Kidney (tissue), 14 donors: ENCODE measurements around the gene RSPO1. TPM values are rescaled to one million over a fixed set of nuclear protein-coding genes. Genes with fewer than 3 reads are reported as not detected.

Experiments used
- DNase-seq, 5 donors: peaks; one replicate each; pipeline ENCODE4 v3.0.0-alpha.2; 2013 to 2020
- FAIRE-seq: peaks from 2 replicates; lab custom pipeline; 2012; peaks lifted over from hg19 to GRCh38; lab: Jason Lieb, UNC
- H3K27ac ChIP-seq, 2 donors: one replicate each; pipeline ENCODE4 v1.7.0; 2013; ENCODE audit warnings: low read depth in 2 of 2, low read length in 2 of 2, inconsistent platforms in 1 of 2
- H3K27me3 ChIP-seq: one replicate; pipeline ENCODE4 v1.7.1; 2013; ENCODE audit warnings: low read length, inconsistent platforms; ENCODE audit not compliant: control insufficient read depth, insufficient read depth
- H3K36me3 ChIP-seq, 3 donors: one replicate each; pipeline versions ENCODE4 v1.7.0 to v1.7.1; 2013; ENCODE audit warnings: low read length in 3 of 3, control low read depth in 1 of 3, inconsistent platforms in 1 of 3; ENCODE audit not compliant: insufficient read depth in 3 of 3, control insufficient read depth in 2 of 3
- H3K4me1 ChIP-seq, 3 donors: one replicate each; pipeline versions ENCODE4 v1.7.0 to v1.7.1; 2013; ENCODE audit warnings: low read length in 3 of 3, inconsistent platforms in 1 of 3, low read depth in 1 of 3; ENCODE audit not compliant: control insufficient read depth in 2 of 3, insufficient read depth in 2 of 3
- H3K4me3 ChIP-seq, 3 donors: one replicate each; pipeline versions ENCODE4 v1.7.0 to v1.8.1; 2013; ENCODE audit warnings: low read length in 3 of 3, control low read depth in 1 of 3, inconsistent platforms in 1 of 3
- H3K9ac ChIP-seq, 3 donors: one replicate each; pipeline versions ENCODE4 v1.7.0 to v1.7.1; 2013; ENCODE audit warnings: low read length in 3 of 3, control low read depth in 1 of 3, inconsistent platforms in 1 of 3
- H3K9me3 ChIP-seq, 3 donors: one replicate each; pipeline versions ENCODE4 v1.7.0 to v1.7.1; 2013; ENCODE audit warnings: low read length in 3 of 3, control low read depth in 1 of 3, inconsistent platforms in 1 of 3; ENCODE audit not compliant: control insufficient read depth in 2 of 3, insufficient read depth in 1 of 3
- CTCF ChIP-seq: IDR thresholded peaks from 3 replicates; pipeline ENCODE4 v1.5.1; 2012; ENCODE audit warnings: mild to moderate bottlenecking, moderate library complexity, borderline replicate concordance; ENCODE audit not compliant: insufficient read depth; ENCODE audit errors: extremely low read depth
- intact Hi-C: fragments of 100-400 bp; cut with DNase I; formaldehyde crosslinking; loops from one replicate; pipeline ENCODE4 v1.11.1; 2022
- polyA plus RNA-seq: library from polyadenylated mRNA; stranded (reverse); fragments of 350-450 nt; fragmentation: Illumina TruSeq; extraction: RNeasy Lipid Tissue Mini Kit (QIAGEN cat#74804); gene quantifications from one replicate; pipeline ENCODE4 v1.2.3, GENCODE V29; 2014; ENCODE audit warnings: low read depth, low replicate concordance; ENCODE audit not compliant: insufficient read depth
- total RNA-seq: library from RNA; stranded (reverse); fragmentation: NEBNext Ultra II Directional; extraction: Animal tissue kit (Norgen Biotek cat#: 25700); gene quantifications from one replicate; pipeline ENCODE4 v1.2.1, GENCODE V29; 2021
- donor health status: control.
- donor health status: control.
- donor health status: control.
- donor health status: control.
- donor health status: control.
- donor health status: DM: yes; HTN: yes; CAD: no.
- donor health status: Normal renal cell carcinoma (clear cell type).

Gene RSPO1
- total and polyA plus RNA-seq, 2 donors from 2014 or later, result 0.19 to 0.26 TPM

DNA sequence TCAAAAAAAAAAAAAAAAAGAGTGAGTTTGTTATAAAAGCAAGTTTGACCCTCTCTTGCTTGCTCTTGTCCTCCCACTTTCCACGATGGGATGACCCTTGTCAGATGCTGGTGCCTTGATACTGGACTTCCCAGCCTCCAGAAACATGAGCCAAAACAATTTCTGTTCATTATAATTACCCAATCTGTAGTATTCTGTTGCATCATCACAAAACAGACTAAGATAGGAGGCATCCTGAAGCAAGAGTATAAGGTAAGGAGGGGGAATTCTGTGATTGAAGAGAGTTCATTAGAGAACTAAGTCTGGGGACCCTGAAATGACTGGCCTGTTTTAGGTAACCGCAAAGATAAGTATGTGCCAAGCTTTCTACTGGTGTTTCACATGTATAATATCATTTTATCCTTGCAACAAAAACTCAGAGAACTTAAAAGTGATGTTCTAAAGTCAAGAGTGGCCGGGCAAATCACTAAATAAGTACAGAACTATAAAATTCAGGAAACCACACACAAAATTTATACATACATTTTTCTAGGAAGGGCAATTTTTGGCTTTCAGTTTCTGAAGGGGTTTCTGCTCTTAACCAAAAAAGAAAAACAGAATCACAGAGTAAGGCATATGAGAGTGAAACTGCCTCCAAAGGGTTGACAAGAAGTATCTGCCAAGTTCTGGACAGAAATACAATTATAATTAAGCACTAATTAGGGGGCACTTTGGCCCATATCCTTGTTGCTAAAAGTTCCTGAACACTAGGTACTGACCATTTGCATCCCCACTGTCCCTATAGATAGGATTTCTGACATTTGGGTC, 64.0 kb downstream of the RSPO1 start:
- DNase-seq, result no peak
- Histone ChIP-seq H3K36me3 (peaks cover 17 to 69% (median 64%) of the 10 kb centered on the region in 3 donors), H3K9me3 (no peaks in the 10 kb centered on the region), H3K9ac (no peak overlapping the region), H3K27ac (no peak overlapping the region), H3K4me1 (no peaks in the 10 kb centered on the region), H3K4me3 (no peak overlapping the region), H3K27me3 (no peaks in the 10 kb centered on the region)
- no peak for FAIRE-seq
- TF ChIP-seq CTCF, result no peak
- intact Hi-C loops, result no loop called here

DNA sequence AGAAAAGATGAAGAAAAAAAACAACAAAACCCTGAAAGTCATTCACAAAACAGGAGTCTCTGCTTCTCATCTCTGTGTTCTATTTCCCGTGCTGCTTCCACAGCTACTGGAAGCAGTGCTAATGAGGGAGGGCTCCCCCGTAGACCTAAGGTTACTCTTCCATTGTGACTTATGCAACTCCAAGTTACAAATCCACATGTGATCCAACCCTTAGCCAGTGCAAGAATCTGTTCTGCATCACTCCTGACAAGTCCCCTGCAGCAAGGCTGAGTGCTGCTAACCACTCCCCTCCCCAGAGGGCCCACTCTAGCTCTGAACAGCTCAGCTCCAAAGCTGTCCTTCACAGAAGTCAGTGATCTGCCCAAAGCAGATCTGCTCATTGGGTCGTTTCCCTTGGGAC, 67.7 kb downstream of the RSPO1 start:
- FAIRE-seq (no peak), DNase-seq (no peak)
- TF ChIP-seq CTCF, result no peak
- intact Hi-C loops, result no loop called here
- no peak overlapping the region for H3K27ac ChIP-seq
- no peak overlapping the region for H3K9ac ChIP-seq
- H3K4me3 ChIP-seq, result no peak overlapping the region
- H3K9me3 ChIP-seq, result no peaks in the 10 kb centered on the region
- peaks cover 4 to 48% (median 46%) of the 10 kb centered on the region in 3 donors for H3K36me3 ChIP-seq
- H3K4me1 ChIP-seq, result no peaks in the 10 kb centered on the region
- H3K27me3 ChIP-seq, result no peaks in the 10 kb centered on the region

GRCh38 chr1:37564892-37565291, 69.8 kb downstream of the RSPO1 start:
- H3K36me3 ChIP-seq, result peaks cover 2 to 40% (median 37%) of the 10 kb centered on the region in 3 donors

More at GRCh38 chr1:37564892-37565291, 69.8 kb downstream of the RSPO1 start:
- Histone ChIP-seq H3K9me3 (no peaks in the 10 kb centered on the region), H3K4me3 (no peak overlapping the region), H3K27me3 (no peaks in the 10 kb centered on the region), H3K4me1 (no peaks in the 10 kb centered on the region), H3K27ac (no peak overlapping the region), H3K9ac (no peak overlapping the region)
- FAIRE-seq (no peak), DNase-seq (no peak)
- intact Hi-C loops, result no loop called here
- no peak for TF ChIP-seq CTCF
